Endothelial cell of umbilical vein (primary cell): Measurements from ENCODE around the gene C1orf226. TPM values are rescaled to one million over a fixed set of nuclear protein-coding genes. Genes with fewer than 3 reads are reported as not detected.

Source experiments
- BruUV-seq: library from RNA; stranded (reverse); fragments of 400-500 nt; replicated peaks from 2 replicates; lab custom pipeline; 2021; lab: Mats Ljungman, UMichigan
- CTCF ChIA-PET: fragments of 300-600, 350-600 bp; sonication (Branson Sonifier 250); formaldehyde crosslinking; loops from one replicate; lab custom pipeline; 2021; ENCODE audit warnings: antibody characterized with exemption, inconsistent platforms; lab: Charles Lee
- POLR2A ChIA-PET: fragments of 300-600, 350-600 bp; sonication (Branson Sonifier 250); formaldehyde crosslinking; loops from one replicate; lab custom pipeline; 2021; ENCODE audit warnings: antibody characterized with exemption, inconsistent platforms; lab: Charles Lee
- DNase-seq: peaks from one replicate; pipeline ENCODE4 v3.0.0-alpha.2; 2011; ENCODE audit warnings: low read depth, low spot score
- FAIRE-seq: peaks from 2 replicates; lab custom pipeline; 2011; peaks lifted over from hg19 to GRCh38; lab: Jason Lieb, UNC
- H2AFZ ChIP-seq: 2 replicates; pipeline ENCODE4 v1.6.0; 2012; ENCODE audit warnings: low read depth, low read length, control low read depth, inconsistent platforms
- H3K27ac ChIP-seq: 2 replicates; pipeline ENCODE4 v1.5.1; 2011; ENCODE audit warnings: low read depth, mild to moderate bottlenecking, control low read depth, low read length, moderate library complexity; ENCODE audit not compliant: insufficient read depth
- H3K27me3 ChIP-seq, 2 experiments: 2 replicates each; pipeline versions ENCODE4 v1.6.0 to v1.6.1; 2011; ENCODE audit warnings: low read length in 2 of 2, mixed read lengths in 1 of 2; ENCODE audit not compliant: control insufficient read depth in 2 of 2, insufficient read depth in 2 of 2
- H3K36me3 ChIP-seq, 2 experiments: 2 replicates in 1 of 2; 3 replicates in 1 of 2; pipeline ENCODE4 v1.5.1; 2011; ENCODE audit warnings: low read length in 2 of 2, mild to moderate bottlenecking in 1 of 2, moderate library complexity in 1 of 2; ENCODE audit not compliant: control insufficient read depth in 2 of 2, insufficient read depth in 2 of 2; ENCODE audit errors: extremely low read depth in 1 of 2
- H3K4me1 ChIP-seq: 3 replicates; pipeline ENCODE4 v1.5.1; 2011; ENCODE audit warnings: mild to moderate bottlenecking, low read length; ENCODE audit not compliant: control insufficient read depth, insufficient read depth; ENCODE audit errors: extremely low read depth
- H3K4me2 ChIP-seq: 2 replicates; pipeline ENCODE4 v1.6.1; 2011; ENCODE audit warnings: low read length, control low read depth, mixed read lengths; ENCODE audit not compliant: insufficient read depth
- H3K4me3 ChIP-seq, 3 experiments: fragments of 200-600 bp in 1 of 3; sonication (generic), shearing (Covaris generic) in 1 of 3; replicated peaks in 1 of 3; 2 replicates each; pipeline ENCODE4 v1.5.1; 2011 to 2016; ENCODE audit warnings: control low read depth in 3 of 3, low read length in 3 of 3, mild to moderate bottlenecking in 2 of 3, inconsistent platforms in 1 of 3, low read depth in 1 of 3, moderate library complexity in 1 of 3; ENCODE audit not compliant: insufficient read depth in 1 of 3
- H3K79me2 ChIP-seq: 2 replicates; pipeline ENCODE4 v1.6.0; 2012; ENCODE audit warnings: low read length, inconsistent platforms; ENCODE audit not compliant: control insufficient read depth, insufficient read depth
- H3K9ac ChIP-seq: replicated peaks from 2 replicates; pipeline ENCODE3; 2011; ENCODE audit warnings: low read length, control low read depth; ENCODE audit not compliant: insufficient read depth; ENCODE audit errors: extremely low read depth
- H3K9me1 ChIP-seq: replicated peaks from 3 replicates; pipeline ENCODE4 v1.6.0; 2011; ENCODE audit warnings: mild to moderate bottlenecking, low read length; ENCODE audit not compliant: control insufficient read depth, insufficient read depth; ENCODE audit errors: extremely low read depth
- H3K9me3 ChIP-seq: replicated peaks from 2 replicates; pipeline ENCODE4 v1.5.1; 2012; ENCODE audit warnings: low read length, inconsistent platforms; ENCODE audit not compliant: control insufficient read depth, insufficient read depth
- H4K20me1 ChIP-seq: replicated peaks from 2 replicates; pipeline ENCODE3; 2011; ENCODE audit warnings: mild to moderate bottlenecking, low read length; ENCODE audit not compliant: control insufficient read depth, insufficient read depth; ENCODE audit errors: extremely low read depth
- CTCF ChIP-seq, 2 donors: IDR thresholded peaks; 1 replicate in 1 of 2; 2 replicates in 1 of 2; pipeline ENCODE4 v1.5.1; 2011; ENCODE audit warnings: low read length in 2 of 2, mild to moderate bottlenecking in 2 of 2, moderate library complexity in 2 of 2, control low read depth in 1 of 2, inconsistent platforms in 1 of 2, low read depth in 1 of 2; ENCODE audit not compliant: insufficient read depth in 1 of 2; ENCODE audit errors: extremely low read depth in 1 of 2
- EZH2 ChIP-seq: IDR thresholded peaks from 2 replicates; pipeline ENCODE4 v1.6.1; 2012; ENCODE audit warnings: borderline replicate concordance, low read depth, mild to moderate bottlenecking, moderate library complexity, low read length, inconsistent platforms; ENCODE audit not compliant: severe bottlenecking
- FOS ChIP-seq: IDR thresholded peaks from 2 replicates; pipeline ENCODE4 v1.6.1; 2011; ENCODE audit warnings: mild to moderate bottlenecking, low read length, moderate library complexity, borderline replicate concordance; ENCODE audit not compliant: insufficient read depth
- GATA2 ChIP-seq: IDR thresholded peaks from 2 replicates; pipeline ENCODE4 v1.7.0; 2011; ENCODE audit warnings: low read depth, mild to moderate bottlenecking, moderate library complexity, mixed read lengths, low read length; ENCODE audit not compliant: insufficient read length, insufficient read depth
- JUN ChIP-seq: IDR thresholded peaks from 2 replicates; pipeline ENCODE4 v1.6.1; 2011; ENCODE audit warnings: borderline replicate concordance, low read depth; ENCODE audit not compliant: insufficient read length, insufficient read depth
- MAX ChIP-seq: IDR thresholded peaks from 2 replicates; pipeline ENCODE4 v1.6.1; 2011; ENCODE audit not compliant: insufficient read depth, insufficient read length
- MYC ChIP-seq: IDR thresholded peaks from one replicate; pipeline ENCODE4 v1.6.1; 2011; ENCODE audit warnings: mild to moderate bottlenecking, low read depth, low read length
- POLR2A ChIP-seq: IDR thresholded peaks from 2 replicates; pipeline ENCODE4 v1.6.1; 2012; ENCODE audit warnings: low read depth, mild to moderate bottlenecking, control low read depth, low read length
- POLR2AphosphoS5 ChIP-seq: IDR thresholded peaks from 2 replicates; pipeline ENCODE4 v1.6.1; 2012; ENCODE audit warnings: low read depth, mild to moderate bottlenecking, control low read depth, low read length, moderate library complexity; ENCODE audit not compliant: insufficient read depth
- dilution Hi-C: fragments of 300-500 bp; cut with MboI; formaldehyde crosslinking; loops from one replicate; pipeline ENCODE4 v1.15.0; 2019; ENCODE audit warnings: low sequenced_read_pairs; ENCODE audit not compliant: extremely low pct_ligation_motif_present
- intact Hi-C: fragments of 100-400 bp; cut with micrococcal nuclease; formaldehyde crosslinking; loops from one replicate; pipeline ENCODE4 v1.10.0; 2022
- polyA plus RNA-seq, 4 experiments: library from polyadenylated mRNA; depleted of rRNA in 3 of 4; stranded (reverse) in 3 of 4; unstranded in 1 of 4; fragments of >200 nt; gene quantifications; 2 replicates each; pipeline versions ENCODE4 v1.2.1 to v1.2.3, GENCODE V29; 2011 to 2012; ENCODE audit warnings: missing spikeins in 1 of 4
- total RNA-seq: library from RNA; stranded (reverse); gene quantifications from 2 replicates; pipeline ENCODE4 v1.2.3, GENCODE V29; 2021

C1orf226 gene
- total and polyA plus RNA-seq, 2 donors (not counting 3 experiments of a cell fraction or from before 2014, with no cell fraction given) = 2.5 to 4.2 TPM

- Histone ChIP-seq H4K20me1 (no peaks in the 10 kb centered on the region), H3K27ac (no peak overlapping the region), H3K79me2 (no peaks in the 10 kb centered on the region), H3K4me3 (no peak overlapping the region), H3K4me2 (no peak overlapping the region), H3K9me1 (no peaks in the 10 kb centered on the region), H3K27me3 (no peaks in the 10 kb centered on the region), H3K4me1 (no peaks in the 10 kb centered on the region), H2AFZ (no peak overlapping the region), H3K9ac (no peak overlapping the region), H3K9me3 (no peaks in the 10 kb centered on the region), H3K36me3 (peaks cover 0 to 3% of the 10 kb centered on the region in 2 experiments)
- FAIRE-seq (no peak), DNase-seq (no peak)
- intact Hi-C loops = no loop called here
- BruUV-seq = no TSS peak
- POLR2A ChIA-PET = no interaction called here
- no peak for TF ChIP-seq CTCF (IDR thresholded peaks at IDR 0.05; ENCODE audit: extremely low read depth in 1 of 2, insufficient read depth in 1 of 2, low read depth in 1 of 2, low read length in 2 of 2)
- no peak for TF ChIP-seq JUN
- no peak for TF ChIP-seq MAX
- no peak for TF ChIP-seq EZH2
- TF ChIP-seq POLR2AphosphoS5 = no peak
- TF ChIP-seq FOS = no peak
- no peak for TF ChIP-seq POLR2A
- no peak for TF ChIP-seq MYC
- no peak for TF ChIP-seq GATA2
- CTCF ChIA-PET = interaction anchor here (0.7 to 2.2 kb wide), 4 partner anchors 8 to 324 kb away, joined by 3 to 14 read pairs (median 4); no protein-coding TSS in a partner anchor
- dilution Hi-C loops = no loop called here
These were observed 1.3 kb upstream of the C1orf226 start for GRCh38 chr1:162380061-162380846.
